GM12875 (cell line): Measurements from ENCODE around the gene SASH1.

Source experiments
- H3K4me3 ChIP-seq: one replicate; pipeline ENCODE4 v1.5.1; 2011; ENCODE audit warnings: low read depth, low read length, control low read depth
- CTCF ChIP-seq: IDR thresholded peaks from 2 replicates; pipeline ENCODE4 v1.5.1; 2011; ENCODE audit warnings: low read depth, mild to moderate bottlenecking, control low read depth, inconsistent platforms, low read length, moderate library complexity, borderline replicate concordance; ENCODE audit not compliant: insufficient read depth

Gene SASH1

DNA sequence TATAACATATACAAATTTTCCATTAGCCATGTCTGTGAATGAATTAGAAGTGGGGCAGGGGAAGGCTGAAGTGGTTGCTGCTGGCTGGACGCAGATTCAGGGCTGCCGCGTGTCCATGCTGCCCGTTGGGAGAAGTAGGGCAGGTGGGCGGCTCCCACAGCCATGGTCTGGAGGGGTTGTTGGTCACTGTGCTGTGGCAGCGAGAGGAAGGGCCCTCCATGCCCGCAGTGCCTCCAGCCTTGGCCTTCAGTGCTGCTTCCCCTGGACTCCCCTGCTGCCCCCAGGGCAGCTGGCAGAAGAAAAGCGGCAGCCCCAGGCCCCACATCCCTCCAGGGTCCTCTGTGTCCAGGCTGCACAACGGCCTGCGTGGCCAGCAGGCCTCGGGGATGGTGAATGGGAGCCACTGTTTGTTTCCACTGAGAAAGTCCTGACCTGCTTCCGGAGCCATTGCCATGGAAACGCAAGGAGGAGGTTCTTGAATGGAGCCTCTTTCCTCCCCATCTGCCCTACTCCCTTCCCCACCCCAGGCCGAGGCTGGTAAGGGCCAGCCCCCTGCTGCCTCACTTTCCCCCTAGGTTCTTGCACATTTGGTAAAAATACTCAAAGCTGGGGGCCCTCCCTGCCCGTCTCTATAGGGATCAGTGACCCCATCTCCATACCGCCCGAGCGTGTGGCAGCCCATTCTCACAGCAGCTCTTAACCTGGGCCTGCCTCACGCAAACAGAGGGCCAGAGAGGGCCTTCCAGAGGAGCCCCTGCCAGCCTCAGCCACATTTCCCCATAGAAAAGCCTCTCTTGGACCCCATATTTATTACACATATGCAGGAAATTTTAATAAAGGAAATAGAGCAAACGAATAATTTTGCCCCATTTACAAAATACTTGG is 113.3 kb downstream of the SASH1 start:
- TF ChIP-seq CTCF: no peak
- H3K4me3 ChIP-seq: no peak overlapping the region

GRCh38 chr6:148457137-148457842 is 114.7 kb downstream of the SASH1 start:
- no peak overlapping the region for H3K4me3 ChIP-seq
- no peak for TF ChIP-seq CTCF

- TF ChIP-seq CTCF: no peak
- H3K4me3 ChIP-seq: no peak overlapping the region
Measured at GRCh38 chr6:148457843-148458159, 115.2 kb downstream of the SASH1 start.

- H3K4me3 ChIP-seq: no peak overlapping the region
- TF ChIP-seq CTCF: no peak
Measured at GRCh38 chr6:148459238-148459637, 116.6 kb downstream of the SASH1 start.

- H3K4me3 ChIP-seq: no peak overlapping the region
- TF ChIP-seq CTCF: no peak
Measured at GRCh38 chr6:148460876-148461646, 118.4 kb downstream of the SASH1 start.

- TF ChIP-seq CTCF: no peak
Measured at GRCh38 chr6:148461986-148462577, 119.4 kb downstream of the SASH1 start.

More at GRCh38 chr6:148461986-148462577, 119.4 kb downstream of the SASH1 start:
- H3K4me3 ChIP-seq: no peak overlapping the region
